ENCODE results near the gene ARHGAP9. TPM values are rescaled to one million over a fixed set of nuclear protein-coding genes. Genes with fewer than 3 reads are reported as not detected.

Gene ARHGAP9
- total RNA-seq, 4 donors from 2014 or later = 11.7 to 87.2 (median 27.3) TPM; not detected in 1

- Histone ChIP-seq H3K4me1 (peaks cover 19 to 46% (median 31%) of the 10 kb centered on the region in 4 donors), H3K27ac (peak overlapping the region; percentile 84 to 88 (median 88)), H3K27me3 (peaks cover 23% of the 10 kb centered on the region), H3K4me3 (peak overlapping the region in 3 of 4 donors; percentile 37 to 84 (median 56)), H3K36me3 (no peaks in the 10 kb centered on the region), H3K9me3 (no peaks in the 10 kb centered on the region)
- DNase-seq = no peak
- 0 to 3% methylated on average over 3 to 6 of the region's 6 CpGs for WGBS, 2 donors (ENCODE audit: low coverage in 1 of 2)
- intact Hi-C loops (cut with DNase I; ENCODE audit: low total_unique reads) (no loop called here), in situ Hi-C loops (cut with MboI; ENCODE audit: low pct_ligation_motif_present in 1 of 4, low pct_unique_long_range_greater_than_20kb in 1 of 4, low sequenced_read_pairs in 3 of 4) (no loop called here)
- TF ChIP-seq POLR2A (IDR thresholded peaks at IDR 0.05) (no peak), CTCF (IDR thresholded peaks at IDR 0.05) (no peak), EP300 (IDR thresholded peaks at IDR 0.05; ENCODE audit: low read depth) (no peak), POLR2AphosphoS5 (IDR thresholded peaks at IDR 0.05) (no peak)
Observed at GRCh38 chr12:57460468-57460784, 19.2 kb downstream of the ARHGAP9 start.

- TF ChIP-seq EP300 (IDR thresholded peaks at IDR 0.05; ENCODE audit: low read depth) (no peak), POLR2AphosphoS5 (IDR thresholded peaks at IDR 0.05) (no peak), POLR2A (IDR thresholded peaks at IDR 0.05) (no peak), CTCF (IDR thresholded peaks at IDR 0.05) (no peak)
- Histone ChIP-seq H3K27me3 (peaks cover 20% of the 10 kb centered on the region), H3K9me3 (no peaks in the 10 kb centered on the region), H3K36me3 (no peaks in the 10 kb centered on the region), H3K27ac (peak within 1 kb of the TSS; percentile 84 to 88 (median 88)), H3K4me1 (peaks cover 19 to 46% (median 31%) of the 10 kb centered on the region in 4 donors), H3K4me3 (peak within 1 kb of the TSS; percentile 27 to 84 (median 46))
- in situ Hi-C loops (cut with MboI; ENCODE audit: low pct_ligation_motif_present in 1 of 4, low pct_unique_long_range_greater_than_20kb in 1 of 4, low sequenced_read_pairs in 3 of 4) = no loop called here
- no peak for DNase-seq
- intact Hi-C loops (cut with DNase I; ENCODE audit: low total_unique reads) = no loop called here
- WGBS, 2 donors (ENCODE audit: low coverage in 1 of 2) = 0 to 4% methylated on average over 11 to 32 of the region's 36 CpGs
Observed at GRCh38 chr12:57459750-57460467, 19.8 kb downstream of the ARHGAP9 start, which contains the start of gene GLI1. GLI1 (plus strand) TSS chr12:57459785; CDS start chr12:57463692, 3,907 bp downstream.

- in situ Hi-C loops (cut with MboI; ENCODE audit: low pct_ligation_motif_present in 1 of 4, low pct_unique_long_range_greater_than_20kb in 1 of 4, low sequenced_read_pairs in 3 of 4) = no loop called here
- peaks cover 19 to 46% (median 31%) of the 10 kb centered on the region in 4 donors for H3K4me1 ChIP-seq
Observed at GRCh38 chr12:57459055-57459749, 20.5 kb downstream of the ARHGAP9 start.

More at GRCh38 chr12:57459055-57459749, 20.5 kb downstream of the ARHGAP9 start:
- DNase-seq = peak; percentile 95
- no peaks in the 10 kb centered on the region for H3K9me3 ChIP-seq
- H3K36me3 ChIP-seq = no peaks in the 10 kb centered on the region
- TF ChIP-seq POLR2AphosphoS5 (IDR thresholded peaks at IDR 0.05) (peak in 1 of 3 donors; percentile 41), POLR2A (IDR thresholded peaks at IDR 0.05) (peak; percentile 41), CTCF (IDR thresholded peaks at IDR 0.05) (peak; percentile 95 to 100 (median 95)), EP300 (IDR thresholded peaks at IDR 0.05; ENCODE audit: low read depth) (no peak)
- intact Hi-C loops (cut with DNase I; ENCODE audit: low total_unique reads) = no loop called here
- H3K27me3 ChIP-seq = peaks cover 15% of the 10 kb centered on the region
- peak overlapping the region; percentile 84 to 88 (median 88) for H3K27ac ChIP-seq
- 1% methylated on average over 24 of the region's 24 CpGs; no CpG with 5 or more reads in 1 of the 2 donors for WGBS, 2 donors (ENCODE audit: low coverage in 1 of 2)
- H3K4me3 ChIP-seq = peak overlapping the region; percentile 27 to 84 (median 46)
